Spleen (tissue), 11 donors: ENCODE results near the gene ARSB. TPM values are rescaled to one million over a fixed set of nuclear protein-coding genes. Genes with fewer than 3 reads are reported as not detected.

Source experiments
- DNase-seq: peaks from one replicate; pipeline ENCODE4 v3.0.0-alpha.2; 2020
- H3K27ac ChIP-seq, 8 donors: fragments of 200-600 bp; sonication (generic) in 7 of 8; 1 replicate in 4 of 8; 2 replicates in 4 of 8; pipeline versions ENCODE4 v1.5.0 to v1.8.0; 2016 to 2021; ENCODE audit warnings: inconsistent platforms in 4 of 8, mild to moderate bottlenecking in 4 of 8, moderate library complexity in 1 of 8
- H3K27me3 ChIP-seq, 7 donors: fragments of 200-600 bp; sonication (generic) in 6 of 7; replicated peaks in 1 of 7; 1 replicate in 4 of 7; 2 replicates in 3 of 7; pipeline versions ENCODE4 v1.5.0 to v1.8.0; 2016 to 2021; ENCODE audit warnings: inconsistent platforms in 3 of 7, mild to moderate bottlenecking in 1 of 7
- H3K36me3 ChIP-seq, 6 donors: fragments of 200-600 bp; sonication (generic) in 5 of 6; 1 replicate in 4 of 6; 2 replicates in 2 of 6; pipeline versions ENCODE4 v1.5.0 to v1.8.0; 2016 to 2021; ENCODE audit warnings: inconsistent platforms in 2 of 6
- H3K4me1 ChIP-seq, 6 donors: fragments of 200-600 bp; sonication (generic) in 5 of 6; 1 replicate in 3 of 6; 2 replicates in 3 of 6; pipeline versions ENCODE4 v1.5.0 to v1.8.0; 2016 to 2021; ENCODE audit warnings: inconsistent platforms in 3 of 6
- H3K4me3 ChIP-seq, 8 donors: fragments of 200-600 bp; sonication (generic) in 7 of 8; 1 replicate in 4 of 8; 2 replicates in 4 of 8; pipeline versions ENCODE4 v1.5.0 to v1.8.0; 2016 to 2021; ENCODE audit warnings: inconsistent platforms in 4 of 8, mild to moderate bottlenecking in 4 of 8, moderate library complexity in 2 of 8
- H3K9me3 ChIP-seq, 8 donors: fragments of 200-600 bp; sonication (generic) in 7 of 8; 1 replicate in 4 of 8; 2 replicates in 4 of 8; pipeline versions ENCODE4 v1.5.0 to v1.8.0; 2016 to 2021; ENCODE audit warnings: inconsistent platforms in 4 of 8
- CTCF ChIP-seq, 11 experiments: fragments of 200-600 bp in 7 of 11; fragments of 450-650 bp in 4 of 11; sonication (generic) in 4 of 11; IDR thresholded peaks in 8 of 11; conservative IDR thresholded peaks in 3 of 11; 1 replicate in 7 of 11; 2 replicates in 4 of 11; pipeline versions ENCODE4 v1.4.0 to v1.8.0; 2016 to 2021; ENCODE audit warnings: antibody characterized with exemption in 11 of 11, inconsistent platforms in 4 of 11, mild to moderate bottlenecking in 1 of 11
- POLR2A ChIP-seq, 3 donors: fragments of 450-650 bp; IDR thresholded peaks; one replicate each; pipeline ENCODE4 v1.5.1; 2017; ENCODE audit warnings: antibody characterized with exemption in 3 of 3, mild to moderate bottlenecking in 1 of 3
- POLR2AphosphoS5 ChIP-seq, 3 donors: sonication (generic); formaldehyde crosslinking; IDR thresholded peaks; one replicate each; pipeline ENCODE4 v1.5.1; 2017; ENCODE audit warnings: antibody characterized with exemption in 3 of 3
- WGBS, 5 donors: extraction: QIAGEN DNeasy Blood & Tissue Kit in 3 of 5; methylation state at CpG; one replicate each; pipeline versions ENCODE4 v1.1.5 to v1.1.7; 2013 to 2018; 5-methylcytosine and 5-hydroxymethylcytosine counted together
- intact Hi-C: fragments of 100-400 bp; cut with DNase I; formaldehyde crosslinking; loops from one replicate; pipeline ENCODE4 v1.15.0; 2023; ENCODE audit warnings: low total_unique reads
- polyA plus RNA-seq, 3 donors: library from polyadenylated mRNA; stranded (reverse); fragments of 200-250 nt; gene quantifications; one replicate each; pipeline ENCODE4 v1.2.1, GENCODE V29; 2013
- small RNA-seq, 4 donors: library from RNA; depleted of rRNA; stranded (forward); fragments of <200 nt; gene quantifications; one replicate each; pipeline ENCODE3, GENCODE V24; 2016
- total RNA-seq, 7 donors: library from RNA; depleted of rRNA in 3 of 7; stranded (reverse); fragments of >200 nt in 3 of 7; fragmentation: NEBNext Ultra II Directional in 4 of 7; extraction: Animal tissue kit (Norgen Biotek cat#: 25700) in 4 of 7; gene quantifications; one replicate each; pipeline versions ENCODE4 v1.1.0 to v1.2.1, GENCODE V29; 2016 to 2021
- donor health status: healthy with polysubstance abuse.
- donor health status: DM: no; HTN: no; CAD: no; lungs with moderate emphysema.
- donor health status: DM: no; HTN: no; CAD: no.
- donor health status: Bipolar disorder and iron deficiency.
- donor health status: healthy.
- donor health status: DM: no; HTN: no; CAD: no.
- donor health status: DM: yes; HTN: yes; CAD: no.

ARSB gene
- total and polyA plus RNA-seq, 10 donors: 1.1 to 18.5 (median 11.1) TPM

DNA sequence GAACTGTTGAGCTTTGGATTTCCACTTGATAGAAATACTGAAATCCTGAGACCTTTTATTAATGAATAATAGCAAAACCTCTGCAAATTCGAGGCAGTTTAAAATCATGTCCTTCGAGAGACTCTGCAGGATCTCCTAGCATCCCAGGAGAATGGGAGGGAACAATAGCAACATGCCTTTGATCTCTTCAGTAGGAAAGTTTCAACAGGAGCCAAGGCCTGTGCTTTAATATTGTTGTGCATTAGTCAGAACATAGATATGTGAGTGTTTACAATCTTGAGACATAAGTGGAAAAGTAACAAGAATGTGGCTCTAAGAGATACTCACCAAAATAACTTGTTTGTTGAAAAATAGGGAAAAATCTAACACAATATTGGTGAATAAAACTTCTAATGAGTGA, 253.2 kb downstream of the ARSB start:
- peaks cover 0 to 20% (median 0%) of the 10 kb centered on the region in 6 donors for H3K4me1 ChIP-seq
- intact Hi-C loops: no loop called here
- H3K9me3 ChIP-seq: peaks cover 0 to 12% (median 0%) of the 10 kb centered on the region in 8 donors
- H3K36me3 ChIP-seq: no peaks in the 10 kb centered on the region
- H3K27ac ChIP-seq: no peak overlapping the region
- DNase-seq: no peak
- TF ChIP-seq POLR2AphosphoS5 (IDR thresholded peaks at IDR 0.05) (no peak), CTCF (IDR thresholded peaks at IDR 0.05 in 8 of 11, conservative IDR thresholded peaks at IDR 0.05 in 3 of 11) (no peak), POLR2A (IDR thresholded peaks at IDR 0.05) (no peak)
- H3K4me3 ChIP-seq: no peak overlapping the region
- H3K27me3 ChIP-seq: no peaks in the 10 kb centered on the region
- 69 to 81% (median 76%) methylated on average over 2 of the region's 2 CpGs for WGBS, 5 donors

DNA sequence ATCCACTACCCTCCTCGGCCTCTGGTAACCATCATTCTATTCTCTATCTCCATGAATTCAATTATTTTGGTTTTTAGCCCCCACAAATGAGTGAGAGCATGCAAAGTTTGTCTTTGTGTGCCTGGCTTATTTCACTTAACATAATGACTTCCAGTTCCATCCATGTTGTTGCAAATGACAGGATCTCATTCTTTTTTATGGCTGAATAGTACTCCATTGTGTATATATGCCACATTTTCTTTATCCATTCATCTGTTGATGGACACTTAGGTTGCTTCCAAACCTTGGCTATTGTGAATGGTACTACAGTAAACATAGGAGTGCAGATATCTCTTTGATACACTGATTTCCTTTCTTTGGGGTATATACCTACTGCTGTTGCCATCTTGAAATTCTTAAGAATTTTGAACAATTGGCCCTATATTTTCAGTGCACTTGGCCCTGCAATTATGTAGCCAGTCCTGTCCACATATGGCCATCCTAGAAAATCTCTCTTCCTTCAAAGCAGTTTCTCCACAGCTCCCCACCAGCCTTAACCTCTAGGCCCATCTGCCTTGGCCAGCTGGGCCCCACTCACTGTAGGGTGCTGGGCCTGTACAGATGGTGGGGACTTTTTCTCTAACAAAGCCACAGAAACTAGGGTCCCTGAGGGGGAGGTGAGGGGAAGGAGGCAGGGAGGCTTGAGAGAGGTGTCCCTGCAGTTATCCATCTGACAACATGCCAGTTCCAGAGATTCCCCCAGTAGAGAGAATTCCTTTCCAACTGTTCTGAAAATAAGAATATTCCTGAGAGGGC, 254.6 kb downstream of the ARSB start:
- H3K4me3 ChIP-seq: no peak overlapping the region
- no peaks in the 10 kb centered on the region for H3K27me3 ChIP-seq
- H3K27ac ChIP-seq: no peak overlapping the region
- no peak for DNase-seq
- intact Hi-C loops: no loop called here
- H3K9me3 ChIP-seq: peaks cover 0 to 4% (median 0%) of the 10 kb centered on the region in 8 donors
- TF ChIP-seq POLR2AphosphoS5 (IDR thresholded peaks at IDR 0.05): no peak
- no peak for TF ChIP-seq POLR2A (IDR thresholded peaks at IDR 0.05)
- TF ChIP-seq CTCF (IDR thresholded peaks at IDR 0.05 in 8 of 11, conservative IDR thresholded peaks at IDR 0.05 in 3 of 11): no peak
- H3K36me3 ChIP-seq: no peaks in the 10 kb centered on the region
- WGBS, 5 donors: 86 to 100% (median 93%) methylated on average over 1 of the region's 1 CpG
- H3K4me1 ChIP-seq: peaks cover 0 to 20% (median 0%) of the 10 kb centered on the region in 6 donors

- no peaks in the 10 kb centered on the region for H3K36me3 ChIP-seq
- no peak for DNase-seq
- H3K9me3 ChIP-seq: no peaks in the 10 kb centered on the region
- peak overlapping the region in 1 of 8 donors; percentile 34 for H3K4me3 ChIP-seq
- TF ChIP-seq CTCF (IDR thresholded peaks at IDR 0.05 in 8 of 11, conservative IDR thresholded peaks at IDR 0.05 in 3 of 11) (no peak), POLR2AphosphoS5 (IDR thresholded peaks at IDR 0.05) (peak in 1 of 3 donors; percentile 48)
- intact Hi-C loops: no loop called here
- peak overlapping the region; percentile 27 to 88 (median 71) for H3K27ac ChIP-seq
- H3K4me1 ChIP-seq: peaks cover 0 to 35% (median 0%) of the 10 kb centered on the region in 6 donors
- whole genome bisulfite sequencing, 5 donors: 61 to 73% (median 69%) methylated on average over 7 of the region's 7 CpGs
- H3K27me3 ChIP-seq: no peaks in the 10 kb centered on the region
Measured at GRCh38 chr5:78727786-78728761, 257.0 kb downstream of the ARSB start.

Small RNA genes within 50 kb of the gene (small RNA-seq; reads per million reads assigned to genes)
- 0 reads per million in 4 donors for gene AC025755.1

Other genes with a start within 250 kb of the ARSB start
- 1 to 10 TPM in 2 of 7 donors, under 1 TPM in 3, not detected in 2; 0.34 to 1.4 (median 0.60) TPM for gene DMGDH, start 84.4 kb upstream of the ARSB start, total RNA-seq
- gene DMGDH, start 84.4 kb upstream of the ARSB start, polyA plus RNA-seq: under 1 TPM; 0.06 to 0.20 (median 0.13) TPM
- gene BHMT2, start 84.5 kb upstream of the ARSB start, total RNA-seq: 1 to 10 TPM in 3 of 7 donors, under 1 TPM in 3, not detected in 1; 0.35 to 2.6 (median 0.84) TPM
- under 1 TPM; 0.17 to 0.78 (median 0.42) TPM for gene BHMT2, start 84.5 kb upstream of the ARSB start, polyA plus RNA-seq
- gene BHMT, start 126.5 kb upstream of the ARSB start, total RNA-seq: not detected
- gene BHMT, start 126.5 kb upstream of the ARSB start, polyA plus RNA-seq: not detected